ENCODE data around the gene PBXIP1.
"Not testable (repeated sequence)": the region's sequence is repeated elsewhere in the genome, so short reads cannot be mapped to it uniquely, and the experiment has no call there.

Gene PBXIP1

DNA sequence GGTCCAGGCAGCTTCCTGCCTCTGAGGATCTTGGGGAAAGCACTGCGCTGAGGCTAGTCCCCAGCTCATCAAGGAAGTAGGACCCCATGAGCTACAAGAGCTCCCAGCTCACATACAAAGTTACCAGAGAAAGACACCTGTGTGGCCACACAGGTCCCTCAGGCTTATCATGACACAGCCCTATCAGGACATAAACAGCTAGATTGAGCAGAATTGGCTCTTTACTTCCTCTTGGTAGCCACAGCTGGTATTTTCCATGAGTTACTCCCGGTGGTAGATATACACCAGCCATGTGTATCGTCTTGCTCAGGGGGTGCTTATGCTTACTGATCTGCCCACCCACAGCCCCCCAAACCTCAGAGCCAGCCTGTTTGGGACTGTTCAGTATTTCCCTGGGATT is 38.7 kb upstream of the PBXIP1 start:
- no peak for DNase-seq (ENCODE audit: low spot score)

DNA sequence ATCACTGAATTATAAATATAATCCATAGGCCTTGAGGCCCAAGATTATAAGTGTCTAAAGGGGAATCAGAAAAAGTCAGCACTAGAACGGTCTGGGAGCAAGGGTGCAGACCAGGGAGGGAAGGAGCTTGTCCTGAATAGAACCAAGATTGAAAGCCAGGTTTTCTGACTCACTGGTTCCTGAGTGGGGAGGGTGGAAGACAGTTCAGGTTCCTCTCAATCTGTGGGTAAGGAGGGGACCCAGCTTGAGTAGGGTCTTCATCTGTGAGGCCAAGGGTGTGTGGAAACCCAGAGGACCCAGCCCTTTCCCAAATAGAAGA is 38.3 kb upstream of the PBXIP1 start:
- no peak for DNase-seq (ENCODE audit: low spot score)

DNA sequence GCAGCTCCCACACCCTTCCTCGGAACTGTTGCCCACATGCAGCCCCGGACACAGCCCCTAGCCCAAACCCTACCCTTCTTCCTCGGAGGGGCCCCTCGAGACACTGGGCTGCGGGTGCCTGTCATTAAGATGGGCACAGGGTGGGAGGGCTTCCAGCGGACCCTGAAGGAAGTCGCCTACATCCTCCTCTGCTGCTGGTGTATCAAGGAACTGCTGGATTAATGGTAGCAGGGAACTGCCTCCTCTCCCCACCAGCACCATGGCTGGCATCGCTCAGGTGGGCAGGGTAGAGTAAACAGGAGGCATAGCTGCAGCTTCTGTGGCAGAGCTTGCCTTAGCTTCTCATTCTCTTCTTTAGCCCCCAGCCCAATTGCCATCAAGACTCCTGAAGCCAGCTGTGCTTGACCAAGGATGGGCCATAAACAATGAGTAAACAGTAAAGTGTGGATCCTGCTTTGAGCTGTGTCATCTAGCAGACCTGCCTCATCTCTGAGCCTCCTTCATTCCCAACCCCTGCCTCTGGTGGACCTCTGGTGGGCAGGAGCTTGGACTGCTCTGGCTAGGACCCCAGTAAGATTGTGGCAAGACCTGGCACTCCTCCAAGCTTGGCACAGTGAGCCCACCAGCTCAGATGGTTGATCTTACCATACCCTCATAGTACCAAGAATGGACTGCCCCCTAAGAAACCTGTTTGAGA is 37.8 kb upstream of the PBXIP1 start, which contains the start of gene LENEP:
Gene LENEP (plus strand): TSS at position 15 of the 697 bp plus-strand sequence. CDS start 22 bp downstream, at position 37.
- DNase-seq (ENCODE audit: low spot score): no peak

DNA sequence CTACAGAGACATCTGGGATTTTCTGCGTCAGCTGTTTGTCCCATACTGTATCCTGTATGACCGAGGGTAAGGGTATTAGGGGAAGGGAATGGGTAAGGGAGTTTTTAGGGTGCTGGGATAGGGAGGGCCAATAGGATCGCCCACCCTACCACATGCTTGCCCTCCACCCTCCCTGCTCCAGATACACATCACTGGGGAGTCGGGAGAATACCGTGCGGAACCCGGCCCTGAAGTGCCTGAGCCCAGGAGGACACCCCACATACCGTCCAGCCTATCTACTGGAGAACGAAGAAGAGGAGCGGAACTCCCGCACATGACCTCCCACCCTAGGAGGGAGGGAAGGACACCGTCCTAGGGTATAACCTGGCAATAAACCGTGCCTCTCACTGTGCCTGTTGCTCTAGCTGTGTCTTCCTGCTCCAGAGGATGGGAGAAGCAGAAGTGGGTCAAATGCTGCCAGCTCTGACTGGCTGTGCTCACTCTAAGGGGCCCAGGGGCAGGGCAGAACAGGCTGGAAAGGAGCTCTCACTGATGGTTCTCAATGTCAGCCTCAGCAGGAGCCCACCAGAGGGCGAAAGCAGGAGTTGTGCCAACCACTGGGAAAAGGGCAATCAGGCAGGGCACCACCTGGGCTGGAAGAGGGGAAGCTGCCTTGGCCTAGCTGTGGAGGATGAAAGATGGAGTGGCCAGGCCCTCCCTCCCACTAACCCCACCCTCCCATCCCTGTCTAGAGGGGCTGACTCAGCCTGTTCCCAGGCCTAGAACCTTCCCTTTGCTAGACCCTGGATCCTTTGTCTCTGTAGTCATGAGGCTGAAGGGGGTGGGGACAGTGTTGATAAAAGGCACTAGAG is 37.0 kb upstream of the PBXIP1 start:
- no peak for DNase-seq (ENCODE audit: low spot score)

DNA sequence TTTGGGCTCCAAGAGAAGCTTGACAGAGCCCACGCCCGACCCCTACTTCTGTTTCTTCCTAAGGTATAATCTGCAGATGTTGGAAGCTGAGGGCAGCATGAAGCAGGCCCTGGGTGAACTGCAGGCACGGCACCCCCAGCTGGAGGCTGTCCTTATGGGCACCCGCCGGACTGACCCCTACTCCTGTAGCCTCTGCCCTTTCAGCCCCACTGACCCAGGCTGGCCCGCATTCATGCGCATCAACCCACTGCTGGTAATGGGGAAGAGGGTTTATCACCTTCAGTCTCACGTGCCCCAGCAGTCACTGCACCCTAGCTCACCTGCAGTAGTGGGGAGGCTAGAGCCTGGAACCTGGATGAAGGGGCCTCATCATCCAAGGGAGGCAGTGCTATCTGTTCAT is 34.4 kb upstream of the PBXIP1 start:
- no peak for DNase-seq (ENCODE audit: low spot score)

DNA sequence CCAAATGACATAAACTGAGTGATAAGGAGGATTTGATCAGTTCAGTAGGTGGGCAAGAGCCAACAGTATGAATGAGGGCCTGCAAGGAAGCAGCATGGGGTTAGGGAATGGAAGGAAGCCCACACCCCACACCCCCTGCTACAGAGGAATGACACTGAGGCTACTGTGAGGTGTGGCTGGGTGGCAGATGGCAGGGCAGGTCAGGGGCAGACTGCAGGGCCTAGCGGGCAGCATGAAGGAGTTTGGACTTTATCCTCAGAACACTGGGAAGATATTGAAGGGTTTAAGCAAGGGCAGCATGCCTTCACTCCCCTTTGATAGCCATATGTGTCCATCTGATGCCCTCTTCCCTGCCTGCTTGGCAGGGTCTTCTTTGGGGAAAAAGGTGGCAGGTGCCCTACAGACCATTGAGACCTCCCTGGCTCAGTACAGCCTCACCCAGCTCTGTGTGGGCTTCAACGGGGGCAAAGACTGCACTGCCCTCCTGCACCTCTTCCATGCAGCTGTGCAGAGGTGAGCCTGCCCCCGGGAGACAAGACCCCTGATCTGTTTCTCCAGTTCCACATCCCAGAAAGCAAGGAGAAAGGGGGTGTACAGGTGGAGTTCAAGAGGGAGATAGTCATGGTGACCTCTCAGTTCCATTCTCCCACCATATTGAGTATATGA is 33.4 kb upstream of the PBXIP1 start:
- DNase-seq (ENCODE audit: low spot score): no peak

DNA sequence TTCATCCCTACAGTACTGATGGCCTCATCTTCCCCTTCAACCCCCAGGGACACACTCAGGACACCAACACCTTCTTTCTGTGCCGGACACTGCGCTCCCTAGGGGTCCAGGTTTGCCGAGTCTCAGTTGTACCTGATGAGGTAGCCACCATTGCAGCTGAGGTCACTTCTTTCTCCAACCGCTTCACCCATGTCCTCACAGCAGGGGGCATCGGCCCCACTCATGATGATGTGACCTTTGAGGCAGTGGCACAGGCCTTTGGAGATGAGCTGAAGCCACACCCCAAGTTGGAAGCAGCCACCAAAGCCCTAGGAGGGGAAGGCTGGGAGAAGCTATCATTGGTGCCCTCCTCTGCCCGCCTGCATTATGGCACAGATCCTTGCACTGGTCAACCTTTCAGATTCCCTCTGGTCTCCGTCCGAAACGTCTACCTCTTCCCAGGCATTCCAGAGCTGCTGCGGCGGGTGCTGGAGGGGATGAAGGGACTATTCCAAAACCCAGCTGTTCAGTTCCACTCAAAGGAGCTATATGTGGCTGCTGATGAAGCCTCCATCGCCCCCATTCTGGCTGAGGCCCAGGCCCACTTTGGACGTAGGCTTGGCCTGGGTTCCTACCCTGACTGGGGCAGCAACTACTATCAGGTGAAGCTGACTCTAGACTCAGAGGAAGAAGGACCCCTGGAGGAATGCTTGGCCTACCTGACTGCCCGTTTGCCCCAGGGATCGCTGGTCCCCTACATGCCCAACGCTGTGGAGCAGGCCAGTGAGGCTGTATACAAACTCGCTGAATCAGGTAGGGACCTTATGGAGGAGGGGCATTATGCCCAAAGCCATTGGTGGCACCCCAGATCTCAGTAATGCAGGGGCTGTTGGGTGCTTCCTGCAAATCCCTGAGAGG is 32.4 kb upstream of the PBXIP1 start:
- no peak for DNase-seq (ENCODE audit: low spot score)

DNA sequence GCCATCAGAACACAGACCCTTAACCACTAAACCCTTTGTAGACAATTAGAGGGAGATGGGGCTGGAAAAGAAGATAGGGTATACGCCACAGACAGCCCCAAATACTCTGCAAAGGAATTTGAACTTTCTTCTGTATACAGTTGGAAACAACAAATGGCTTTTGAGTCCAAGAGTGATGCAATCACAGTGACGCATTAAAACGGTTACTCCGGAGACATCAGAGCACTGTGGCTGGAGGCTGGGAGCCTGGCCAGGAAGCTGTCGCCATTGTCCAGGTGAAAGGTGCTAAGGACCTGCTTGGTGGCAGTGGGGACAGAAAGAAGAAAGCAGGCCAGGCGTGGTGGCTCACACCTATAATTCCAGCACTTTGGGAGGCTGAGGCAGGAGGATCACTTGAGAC is 31.4 kb upstream of the PBXIP1 start:
- DNase-seq (ENCODE audit: low spot score): no peak

DNA sequence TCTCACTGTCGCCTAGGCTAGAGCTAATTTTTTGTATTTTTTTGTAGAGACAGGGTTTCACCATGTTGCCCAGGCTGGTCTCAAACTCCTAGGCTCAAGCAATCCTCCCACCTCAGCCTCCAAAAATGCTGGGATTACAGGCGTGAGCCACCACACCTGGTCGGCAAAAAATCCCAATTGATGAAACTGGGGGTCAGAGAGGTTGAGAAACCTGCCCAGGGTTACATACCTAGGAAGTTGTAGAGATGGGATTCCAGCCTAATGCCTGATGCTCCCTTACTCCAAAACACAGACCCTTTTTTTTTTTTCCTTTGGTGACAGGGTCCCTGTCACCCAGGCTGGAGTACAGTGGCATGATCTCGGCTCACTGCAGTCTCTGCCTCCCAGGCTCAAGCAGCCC is 30.8 kb upstream of the PBXIP1 start:
- DNase-seq (ENCODE audit: low spot score): not testable (repeated sequence)

DNA sequence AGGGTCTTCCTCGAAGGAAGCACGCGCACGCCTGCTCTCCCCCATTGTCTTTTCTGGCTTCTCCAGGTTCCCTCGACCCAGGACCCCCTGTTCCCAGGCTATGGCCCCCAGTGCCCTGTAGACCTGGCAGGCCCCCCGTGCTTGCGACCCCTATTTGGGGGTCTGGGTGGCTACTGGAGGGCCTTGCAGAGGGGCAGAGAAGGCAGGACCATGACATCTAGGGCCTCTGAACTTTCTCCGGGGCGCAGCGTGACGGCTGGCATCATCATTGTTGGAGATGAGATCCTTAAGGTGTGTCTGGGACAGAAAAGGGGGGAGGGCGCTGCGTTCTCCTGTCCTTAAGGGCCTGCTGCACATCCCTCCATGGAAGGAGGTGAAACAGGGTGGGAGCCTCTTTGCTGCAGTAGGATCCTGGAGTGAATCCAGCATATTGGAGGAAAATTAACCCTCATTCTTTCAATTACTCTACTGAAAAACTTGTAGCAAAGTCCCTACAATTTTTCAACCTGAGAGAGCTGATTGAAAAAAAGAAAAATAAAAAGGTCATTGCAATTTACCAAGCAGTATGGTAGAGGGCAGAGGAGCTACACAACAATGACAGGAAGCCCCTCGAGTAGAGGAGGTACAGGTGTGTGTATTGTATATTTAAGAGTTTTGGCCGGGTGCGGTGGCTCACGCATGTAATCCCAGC is 28.0 kb upstream of the PBXIP1 start:
- DNase-seq (ENCODE audit: low spot score): no peak

DNA sequence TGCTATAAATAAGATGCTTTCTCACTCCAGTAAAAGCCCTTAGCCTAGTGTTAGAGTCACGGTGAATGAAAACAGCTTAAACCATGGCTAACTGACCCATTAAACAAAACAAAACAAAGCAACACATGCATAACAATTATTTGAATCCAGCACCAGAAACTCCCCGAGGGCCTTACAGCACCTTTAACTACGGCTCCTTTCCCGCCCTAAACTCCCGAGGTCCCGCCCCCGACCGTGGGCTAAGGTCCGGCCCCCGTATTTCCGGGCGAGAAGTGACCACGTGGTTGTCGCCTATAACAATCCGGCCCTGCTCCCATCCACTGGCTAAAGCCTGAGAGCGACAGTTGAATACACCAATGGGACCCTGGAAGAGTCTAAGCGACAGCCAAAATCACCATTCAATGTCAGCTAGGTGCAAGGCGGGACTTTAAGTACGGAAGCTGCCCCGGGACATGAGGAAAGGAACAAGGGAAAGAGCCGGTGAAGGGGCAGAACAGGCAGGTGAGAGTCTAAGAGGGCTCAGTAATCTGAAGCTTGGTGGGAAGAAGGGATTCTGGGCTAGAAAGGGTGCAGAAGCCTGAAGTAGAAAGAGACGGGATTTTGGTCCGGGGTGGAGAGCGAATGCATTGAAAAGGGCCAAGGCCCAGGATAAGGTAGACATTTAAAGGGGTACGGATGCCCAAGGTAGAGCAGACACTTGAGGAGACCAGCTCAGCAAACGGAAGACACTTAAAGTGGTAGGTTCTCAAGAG is 27.2 kb upstream of the PBXIP1 start, which contains the start of gene FLAD1:
Gene FLAD1 (plus strand): TSS at position 448 of the 752 bp plus-strand sequence. CDS start 351 bp downstream, outside the sequence.
- peak; percentile 99 for DNase-seq (ENCODE audit: low spot score)

DNA sequence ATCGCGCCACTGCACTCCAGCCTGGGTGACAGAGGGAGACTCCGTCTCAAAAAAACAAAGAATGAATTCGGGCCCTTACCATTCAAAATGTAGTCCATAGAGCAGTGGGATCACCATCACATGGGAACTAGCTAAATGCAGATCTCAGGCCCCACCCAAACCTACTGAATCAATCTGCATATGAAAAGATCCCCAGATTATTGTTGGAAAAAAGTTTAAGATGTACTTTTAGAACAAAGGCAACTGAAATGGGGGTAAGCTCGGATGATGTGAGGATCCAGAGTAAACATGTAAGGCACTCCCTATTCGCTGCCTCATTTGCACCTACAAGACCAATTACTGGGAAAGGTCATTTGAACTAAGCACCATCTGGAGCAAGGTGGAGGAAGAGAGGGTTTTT is 26.4 kb upstream of the PBXIP1 start:
- DNase-seq (ENCODE audit: low spot score): no peak

DNA sequence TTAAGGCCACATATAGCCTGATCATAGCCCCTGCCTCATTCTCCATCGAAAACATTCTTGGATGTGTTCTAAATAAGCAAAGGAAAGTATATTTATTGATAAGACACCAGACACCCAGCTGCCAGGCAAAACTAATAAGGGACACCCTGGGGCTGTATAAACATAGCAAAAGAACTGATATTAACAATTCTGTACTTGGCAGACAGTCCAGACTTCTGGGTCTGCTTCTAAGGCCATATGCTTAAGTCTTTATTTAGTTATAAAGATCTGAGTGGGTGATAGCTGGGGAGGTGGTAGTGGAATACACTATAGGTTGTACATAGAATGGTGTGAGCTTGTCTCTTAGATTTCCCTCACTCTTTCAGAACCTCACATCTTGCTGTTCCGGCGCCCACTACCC is 22.5 kb upstream of the PBXIP1 start:
- DNase-seq (ENCODE audit: low spot score): no peak

DNA sequence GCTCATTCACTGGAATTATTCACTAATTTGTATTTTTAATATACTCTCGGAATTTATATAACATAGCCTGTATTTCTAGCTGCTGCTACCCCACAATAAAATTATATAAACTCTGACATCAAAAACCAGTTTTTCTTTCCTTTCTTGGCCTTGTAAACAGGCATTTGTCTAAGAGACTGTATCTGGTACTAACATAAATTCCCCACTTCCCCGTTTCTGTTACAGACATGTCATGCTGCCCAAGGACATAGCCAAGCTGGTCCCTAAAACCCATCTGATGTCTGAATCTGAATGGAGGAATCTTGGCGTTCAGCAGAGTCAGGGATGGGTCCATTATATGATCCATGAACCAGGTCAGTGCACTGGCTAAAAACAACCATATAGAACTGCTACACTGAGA is 21.9 kb upstream of the PBXIP1 start:
- not testable (repeated sequence) for DNase-seq (ENCODE audit: low spot score)

DNA sequence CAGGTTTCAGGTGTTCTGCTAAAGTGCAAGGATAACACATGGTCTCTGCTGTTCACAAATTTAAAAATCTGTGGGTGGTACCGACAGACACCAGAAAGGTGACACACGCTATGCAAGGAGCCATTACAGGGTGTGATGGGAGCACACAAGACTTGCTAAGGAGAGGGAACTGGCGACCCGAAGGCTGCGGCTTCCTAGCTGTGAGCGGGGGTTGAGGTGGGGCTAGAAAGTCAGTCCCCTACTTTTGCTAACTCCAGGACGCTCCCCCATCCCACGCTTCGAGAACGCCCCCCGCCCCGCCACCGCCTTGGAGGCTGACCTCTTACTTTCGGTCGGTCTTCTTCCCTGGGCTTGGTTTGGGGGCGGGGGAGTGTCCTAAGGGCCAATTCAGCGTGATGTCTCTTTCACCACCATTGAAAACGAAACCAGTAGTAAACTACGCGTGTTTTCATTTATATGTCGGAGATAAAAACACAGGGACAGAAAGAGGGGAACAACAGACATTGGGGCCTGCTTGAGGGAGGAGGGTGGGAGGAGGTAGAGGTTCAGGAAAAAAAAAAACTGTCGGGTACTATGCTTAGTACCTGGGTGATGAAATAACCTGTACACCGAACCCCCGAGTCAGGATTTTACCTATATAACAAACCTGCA is 19.6 kb upstream of the PBXIP1 start:
- peak; percentile 49 for DNase-seq (ENCODE audit: low spot score)

DNA sequence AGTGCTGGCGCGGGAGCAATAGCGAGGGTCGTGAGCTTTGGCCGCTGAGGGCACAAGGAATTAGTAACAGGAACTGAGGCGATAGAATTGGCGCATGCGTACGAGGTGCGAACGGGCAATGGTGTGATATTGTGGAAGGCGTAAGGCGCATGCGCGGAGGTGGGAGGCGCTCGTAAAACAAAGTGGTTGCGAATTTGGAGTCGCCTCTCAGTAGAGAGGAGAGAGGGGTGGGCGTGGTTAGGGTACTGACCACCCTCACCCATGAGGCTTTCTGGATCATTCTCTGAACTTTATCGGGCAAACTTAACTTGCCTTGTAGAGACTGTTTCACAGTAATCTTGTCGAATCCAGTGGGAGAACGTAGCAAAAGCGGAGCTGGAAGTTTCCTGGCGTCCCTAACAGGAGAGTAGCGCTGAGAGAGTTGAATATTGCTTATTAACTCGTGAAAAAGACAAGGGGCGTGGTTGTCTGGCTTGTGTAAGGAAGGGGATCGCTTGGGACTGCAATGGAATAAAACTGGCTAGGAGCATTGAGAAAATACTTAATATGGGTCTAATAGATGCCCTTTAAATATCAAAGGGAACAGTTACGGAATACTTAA is 19.0 kb upstream of the PBXIP1 start:
- DNase-seq (ENCODE audit: low spot score): peak; percentile 98

DNA sequence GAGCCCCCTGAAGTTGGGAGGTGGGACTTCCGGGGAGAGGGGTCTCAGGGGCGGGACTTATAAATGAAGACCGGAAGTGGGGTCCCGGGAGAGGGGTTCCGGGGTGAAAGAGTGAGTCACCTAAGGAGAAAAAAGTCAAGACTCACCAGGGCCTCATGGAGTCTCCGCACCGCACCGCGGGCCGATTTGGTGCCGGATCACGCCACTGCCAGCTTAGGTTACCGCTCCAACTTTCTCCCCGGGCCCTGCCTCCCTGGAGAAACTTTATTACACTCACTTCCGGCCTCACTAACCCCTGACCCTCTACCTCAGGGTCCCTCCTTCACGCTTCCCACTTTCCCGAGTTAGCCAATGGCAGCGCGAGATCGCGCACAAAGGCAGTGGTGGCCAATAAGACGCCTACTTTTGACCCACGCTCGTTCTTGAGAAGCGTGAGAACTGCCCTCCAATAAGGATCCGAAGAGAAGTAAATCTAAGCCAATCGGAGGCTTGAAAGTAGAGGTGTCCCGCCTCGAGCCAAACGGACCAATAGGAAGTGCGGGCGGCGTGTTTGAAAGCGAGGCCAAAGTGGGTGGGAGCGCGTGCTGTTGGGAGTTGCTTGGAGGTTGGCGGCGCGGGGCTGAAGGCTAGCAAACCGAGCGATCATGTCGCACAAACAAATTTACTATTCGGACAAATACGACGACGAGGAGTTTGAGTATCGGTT is 18.4 kb upstream of the PBXIP1 start, which contains the start of gene CKS1B:
Gene CKS1B (plus strand): TSS at position 580 of the 706 bp plus-strand sequence. CDS start 65 bp downstream, at position 645.
- peak; percentile 99 for DNase-seq (ENCODE audit: low spot score)

DNA sequence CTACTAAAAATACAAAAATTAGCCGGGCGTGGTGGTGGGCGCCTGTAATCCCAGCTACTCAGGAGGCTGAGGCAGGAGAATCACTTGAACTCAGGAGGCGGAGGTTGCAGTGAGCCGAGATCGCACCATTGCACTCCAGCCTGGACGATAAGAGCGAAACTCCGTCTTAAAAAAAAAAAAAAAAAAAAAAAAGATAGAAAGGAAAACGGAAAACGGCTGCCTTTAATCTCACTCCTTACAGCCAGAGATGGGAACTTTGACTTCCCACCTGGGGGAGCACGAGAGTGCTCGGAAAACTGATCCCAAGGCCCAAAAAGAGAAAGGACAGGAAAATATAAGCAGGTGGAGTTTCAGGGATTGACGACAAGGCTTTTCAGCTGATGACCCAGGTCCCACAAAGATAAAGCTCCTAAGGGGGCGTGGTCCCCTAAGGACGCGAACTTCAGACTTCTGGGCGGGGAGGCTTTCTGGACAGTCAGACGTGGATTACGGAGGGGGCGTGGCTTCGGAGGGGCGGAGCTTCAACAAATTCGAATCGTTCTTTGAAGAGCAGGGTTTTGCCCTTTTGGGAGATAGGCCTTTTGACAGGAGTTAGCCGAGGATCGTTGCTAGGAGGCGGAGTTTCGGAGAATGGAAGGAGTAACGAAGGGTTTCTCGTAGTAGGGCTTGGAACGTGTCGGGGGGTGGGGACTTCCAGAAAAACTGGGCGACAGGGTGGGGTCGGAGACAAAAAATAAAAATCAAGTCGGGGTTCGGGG is 17.6 kb upstream of the PBXIP1 start:
- peak; percentile 98 for DNase-seq (ENCODE audit: low spot score)

All from LoVo (cell line).